HG03571 (cell line): ENCODE results near the gene PORCN.
"Not testable (repeated sequence)": the region's sequence is repeated elsewhere in the genome, so short reads cannot be mapped to it uniquely, and the experiment has no call there.

Experiments
- ATAC-seq: cut with Tn5 transposase; IDR thresholded peaks from one replicate; pipeline ENCODE4 v1.9.1; 2021; ENCODE audit not compliant: unreplicated experiment

PORCN gene

DNA sequence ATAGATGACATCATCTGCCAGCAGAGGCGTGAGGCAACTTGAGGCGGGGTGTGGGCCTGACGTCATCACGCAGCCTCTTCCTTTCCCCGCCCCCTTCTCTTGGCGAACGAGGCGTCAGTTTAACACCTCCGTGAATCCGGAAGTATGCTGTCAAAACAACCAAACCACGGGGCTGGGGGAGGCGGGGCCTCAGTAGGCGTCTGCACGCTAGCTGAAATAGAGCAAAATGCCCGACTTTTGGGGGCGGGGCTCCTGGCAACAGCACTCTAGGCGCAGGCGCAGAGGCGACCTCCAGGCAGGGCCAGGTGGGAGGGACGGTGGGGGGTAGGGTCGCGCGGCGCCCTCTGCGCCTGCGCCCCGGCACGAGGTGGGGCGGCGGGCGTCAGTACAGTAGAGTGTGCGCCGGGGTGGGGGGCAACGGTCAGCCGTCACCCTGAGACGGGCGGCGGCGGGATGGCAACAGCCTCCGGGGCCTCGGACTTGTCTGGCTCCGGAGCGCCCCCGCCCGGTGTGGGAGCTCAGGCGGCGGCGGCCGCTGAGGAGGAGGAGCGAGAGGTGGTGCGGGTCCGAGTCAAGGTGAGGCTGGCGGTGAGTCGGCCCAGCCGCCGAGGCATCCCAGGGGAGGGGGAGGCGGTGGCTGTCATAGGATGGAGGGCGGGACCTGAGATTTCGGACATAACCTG is 30.7 kb downstream of the PORCN start, which contains the start of gene TBC1D25:
Gene TBC1D25 (plus strand): TSS at position 370 of the 683 bp plus-strand sequence. CDS start 84 bp downstream, at position 454.
- peak; percentile 81 for ATAC-seq

DNA sequence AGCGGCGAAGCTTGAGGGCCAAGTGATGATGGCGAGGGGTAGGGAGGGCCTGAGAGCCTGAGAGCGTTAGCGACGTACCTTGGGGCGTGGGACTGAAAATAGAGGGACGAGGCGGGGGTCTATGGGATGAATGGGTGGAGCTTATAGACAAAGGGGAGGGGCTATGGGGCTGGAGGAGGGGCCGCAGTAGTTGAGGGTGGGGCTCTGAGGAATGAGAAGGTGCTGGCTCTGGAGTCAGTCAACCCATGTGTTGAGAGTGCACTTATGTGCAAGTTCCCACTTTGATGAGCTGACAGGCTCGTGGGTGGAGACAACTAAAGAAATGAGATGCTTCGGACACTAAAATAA is 31.2 kb downstream of the PORCN start:
- ATAC-seq: peak; percentile 19

DNA sequence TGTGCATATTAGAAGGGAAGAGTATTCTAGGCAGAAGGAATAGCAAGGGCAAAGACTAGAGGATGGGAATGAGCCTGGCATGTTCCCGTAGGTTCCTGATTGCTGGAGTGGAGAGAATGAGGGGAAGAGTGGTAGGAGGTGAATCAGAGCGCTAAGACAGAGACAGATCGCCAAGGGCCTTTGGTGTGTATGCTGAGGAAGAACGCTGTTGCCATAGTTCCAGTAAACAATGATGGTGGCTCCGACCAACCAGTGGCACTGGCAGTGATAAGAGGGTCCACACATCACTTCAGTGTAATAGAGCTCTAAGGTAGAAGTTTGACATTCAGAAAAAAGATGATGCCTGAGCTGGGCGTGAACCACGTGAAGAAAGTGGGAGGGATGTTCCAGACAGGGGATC is 31.7 kb downstream of the PORCN start:
- ATAC-seq: no peak

DNA sequence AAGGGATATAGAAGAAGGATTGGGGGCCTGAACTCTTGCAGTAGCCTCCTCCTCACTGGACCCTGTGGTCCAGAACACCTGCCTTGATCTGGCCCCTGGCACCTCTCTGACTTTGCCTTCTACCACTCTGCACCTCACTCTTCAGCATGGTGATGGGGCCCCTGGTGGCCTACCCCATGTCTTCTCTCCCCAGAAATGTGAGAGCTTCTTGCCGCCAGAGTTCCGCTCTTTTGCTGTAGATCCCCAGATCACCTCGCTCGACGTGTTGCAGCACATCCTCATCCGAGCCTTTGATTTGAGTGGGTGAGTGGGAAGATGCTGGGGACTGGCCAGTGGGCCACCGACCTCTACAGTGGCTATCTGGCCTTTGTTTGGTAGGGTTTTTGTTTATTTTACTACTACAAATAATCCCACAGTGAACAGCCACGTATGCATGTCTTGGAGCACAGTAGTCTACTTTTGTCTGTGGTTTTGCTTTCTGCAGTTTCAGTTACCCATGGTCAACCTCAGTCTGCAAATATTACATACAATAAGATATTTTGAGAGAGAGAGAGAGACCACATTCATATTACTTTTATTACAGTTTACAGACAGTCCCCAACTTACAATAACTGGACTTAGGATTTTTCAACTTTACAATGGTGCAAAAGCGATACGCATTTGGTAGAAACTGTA is 32.5 kb downstream of the PORCN start:
- ATAC-seq: no peak

DNA sequence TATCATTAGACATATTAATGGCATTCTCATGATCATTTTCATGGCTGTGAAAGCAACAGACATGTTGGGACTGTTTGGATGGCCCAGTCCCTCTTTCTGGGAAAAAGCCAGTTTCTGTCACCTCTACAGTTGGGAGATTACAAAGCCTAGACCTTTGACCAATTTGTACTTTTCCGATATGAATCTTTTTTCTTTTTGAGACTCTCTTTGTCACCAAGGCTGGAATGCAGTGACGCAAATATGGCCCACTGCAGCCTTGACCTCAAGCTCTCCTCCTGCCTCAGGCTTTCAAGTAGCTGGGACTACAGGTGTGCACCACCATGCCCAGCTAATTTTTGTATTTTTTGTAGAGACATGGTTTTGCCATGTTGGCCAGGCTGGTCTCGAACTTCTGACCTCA is 40.1 kb downstream of the PORCN start:
- ATAC-seq: no peak

DNA sequence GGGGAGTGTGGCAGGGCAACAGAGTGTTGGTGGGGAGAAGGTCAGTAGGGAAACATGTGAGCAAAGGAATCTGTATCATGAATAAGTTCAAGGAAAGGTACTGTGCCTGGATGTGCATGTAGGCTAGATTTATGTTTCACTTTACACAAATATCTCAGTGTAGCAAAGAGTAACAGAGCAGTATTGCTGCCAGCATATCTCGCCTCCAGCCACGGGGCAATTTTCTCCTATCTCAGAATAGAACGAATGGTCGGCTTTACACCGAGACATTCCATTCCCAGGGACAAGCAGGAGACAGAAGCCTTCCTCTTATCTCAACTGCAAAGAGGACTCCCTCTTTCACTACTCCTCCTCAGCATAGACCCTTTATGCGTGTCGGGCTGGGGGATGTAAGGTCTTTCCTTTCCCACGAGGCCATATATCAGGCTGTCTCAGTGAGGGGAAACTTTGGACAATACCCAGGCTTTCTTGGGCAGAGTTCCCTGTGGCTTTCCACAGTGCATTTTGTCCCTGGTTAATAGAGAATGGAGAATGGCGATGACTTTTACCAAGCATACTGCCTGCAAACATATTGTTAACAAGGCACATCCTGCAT is 47.0 kb downstream of the PORCN start:
- not testable (repeated sequence) for ATAC-seq

DNA sequence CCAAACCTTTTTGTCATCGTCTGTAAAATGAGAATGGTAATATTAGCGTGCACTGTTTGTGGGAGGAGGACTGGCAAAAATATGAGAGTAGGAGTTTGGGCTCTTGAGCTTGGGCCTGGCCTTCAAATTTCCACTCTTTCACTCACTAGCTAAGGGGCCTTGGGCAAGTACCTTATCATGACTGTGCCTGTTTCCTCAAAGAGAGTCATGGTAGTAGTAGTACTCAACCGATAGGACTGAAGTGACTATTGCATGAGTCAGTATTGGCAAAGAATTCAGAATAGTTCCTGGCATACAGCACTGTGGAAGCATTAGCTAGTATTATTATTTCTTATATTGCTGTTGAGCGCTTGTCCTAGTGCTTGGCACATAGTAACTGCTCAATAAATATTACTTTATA is 49.5 kb downstream of the PORCN start:
- no peak for ATAC-seq

DNA sequence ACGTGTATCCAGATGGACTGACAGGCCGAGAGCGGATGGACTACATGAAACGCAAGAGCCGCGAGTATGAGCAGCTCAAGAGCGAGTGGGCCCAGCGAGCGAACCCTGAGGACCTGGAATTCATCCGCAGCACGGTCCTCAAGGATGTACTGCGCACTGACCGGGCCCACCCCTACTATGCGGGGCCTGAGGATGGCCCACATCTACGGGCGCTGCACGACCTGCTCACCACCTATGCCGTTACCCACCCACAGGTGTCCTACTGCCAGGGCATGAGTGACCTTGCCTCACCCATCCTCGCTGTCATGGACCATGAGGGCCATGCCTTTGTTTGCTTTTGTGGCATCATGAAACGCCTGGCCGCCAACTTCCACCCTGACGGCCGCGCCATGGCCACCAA is 50.8 kb downstream of the PORCN start:
- no peak for ATAC-seq

DNA sequence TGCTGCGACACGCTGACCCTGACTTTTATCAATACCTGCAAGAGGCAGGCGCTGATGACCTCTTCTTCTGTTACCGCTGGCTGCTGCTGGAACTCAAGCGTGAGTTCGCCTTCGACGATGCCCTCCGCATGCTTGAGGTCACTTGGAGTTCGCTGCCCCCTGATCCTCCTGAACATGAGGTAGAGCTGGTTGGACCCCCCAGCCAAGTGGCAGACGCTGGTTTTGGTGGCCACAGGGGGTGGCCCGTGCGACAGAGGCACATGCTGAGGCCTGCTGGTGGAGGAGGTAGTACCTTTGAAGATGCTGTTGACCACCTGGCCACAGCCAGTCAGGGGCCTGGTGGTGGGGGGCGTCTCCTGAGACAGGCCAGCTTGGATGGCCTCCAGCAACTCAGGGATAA is 51.3 kb downstream of the PORCN start:
- ATAC-seq: no peak

DNA sequence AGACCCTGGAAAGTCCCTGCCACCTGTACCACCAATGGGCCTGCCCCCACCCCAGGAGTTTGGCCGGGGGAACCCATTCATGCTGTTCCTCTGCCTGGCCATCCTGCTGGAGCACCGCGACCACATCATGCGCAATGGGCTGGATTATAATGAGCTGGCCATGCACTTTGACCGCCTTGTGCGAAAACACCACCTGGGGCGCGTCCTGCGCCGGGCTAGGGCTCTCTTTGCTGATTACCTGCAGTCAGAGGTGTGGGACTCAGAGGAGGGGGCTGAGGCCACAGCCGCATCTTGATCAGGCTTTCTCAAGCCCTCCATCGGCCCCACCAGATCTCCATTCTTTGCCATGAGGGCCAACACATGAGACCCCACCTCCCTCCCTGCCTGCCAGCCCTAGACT is 51.9 kb downstream of the PORCN start:
- no peak for ATAC-seq

DNA sequence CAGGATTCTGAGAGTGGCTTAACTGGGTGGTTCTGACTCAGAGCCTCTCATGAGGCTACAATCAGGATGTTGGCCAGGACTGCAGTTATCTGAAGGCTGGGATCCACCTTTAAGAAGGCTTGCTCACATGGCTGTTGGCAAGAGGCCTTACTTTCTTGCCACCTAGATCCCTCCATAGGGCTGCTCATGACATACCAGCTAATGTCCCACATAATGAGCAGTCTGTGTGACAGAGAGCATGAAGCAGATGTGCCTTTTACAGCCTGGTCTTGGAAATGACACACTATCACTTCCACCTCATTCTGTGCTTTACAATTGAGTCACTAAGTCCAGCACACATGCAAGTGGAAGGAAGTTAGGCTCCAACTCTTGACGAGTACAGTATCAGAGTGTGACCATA is 61.2 kb downstream of the PORCN start:
- ATAC-seq: no peak
